ENCODE results near the gene KCNH5. TPM values are rescaled to one million over a fixed set of nuclear protein-coding genes. Genes with fewer than 3 reads are reported as not detected.

KCNH5 gene
- total and polyA plus RNA-seq, 9 of the 15 experiments (the other 6 are each of a cell fraction or from before 2014, with no cell fraction given): 1.1 to 2.4 (median 1.4) TPM

GRCh38 chr14:62674563-62675237 is 370.6 kb downstream of the KCNH5 start (continued):
- no peak for TF ChIP-seq ZNF121 (CRISPR knock-in tag; conservative IDR thresholded peaks at IDR 0.05)
- TF ChIP-seq EWSR1 (IDR thresholded peaks at IDR 0.05; ENCODE audit: borderline replicate concordance, low read depth, partially characterized antibody): no peak
- TF ChIP-seq TAL1 (IDR thresholded peaks at IDR 0.05): no peak
- TF ChIP-seq ZNF384 (IDR thresholded peaks at IDR 0.05; ENCODE audit: low read depth, low read length): no peak
- TF ChIP-seq NFATC3 (IDR thresholded peaks at IDR 0.05): no peak
- no peak for TF ChIP-seq ZNF324 (CRISPR knock-in tag; IDR thresholded peaks at IDR 0.05)
- TF ChIP-seq EP300 (IDR thresholded peaks at IDR 0.05; ENCODE audit: low read length): no peak

DNA sequence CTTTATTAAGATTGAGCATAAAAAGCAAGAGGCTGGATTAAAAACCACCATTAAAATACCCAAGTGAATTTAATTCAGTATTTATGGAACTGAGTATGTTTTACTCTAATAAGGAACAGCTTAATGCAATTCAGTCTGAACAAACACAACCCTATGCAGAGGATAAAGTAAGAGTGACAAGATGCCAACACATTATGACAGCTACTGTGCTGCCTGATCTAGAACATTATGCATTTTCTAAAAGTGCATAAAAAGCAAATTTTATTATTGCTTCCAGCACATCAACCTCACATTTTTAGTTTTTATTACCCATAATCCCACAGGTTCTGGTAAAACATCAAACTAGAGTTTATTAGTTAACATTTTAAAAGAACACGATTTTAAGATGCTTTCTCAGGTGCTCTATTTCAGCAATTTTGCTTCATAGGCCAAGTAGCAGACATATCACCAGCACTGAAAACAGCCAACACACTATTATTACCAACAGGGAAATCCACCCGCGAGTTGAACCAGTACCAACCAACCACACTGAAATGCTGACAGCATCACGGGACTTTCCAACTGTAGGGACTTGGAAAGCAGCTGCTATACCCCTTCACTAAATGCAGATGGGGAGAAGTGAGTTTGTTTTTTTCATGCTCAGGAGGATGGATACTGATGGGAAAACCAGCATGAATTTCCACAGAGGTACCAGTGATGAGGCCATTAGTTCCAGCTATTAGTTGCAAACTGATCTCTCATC is 372.1 kb downstream of the KCNH5 start:
- no peaks in the 10 kb centered on the region for H3K27me3 ChIP-seq (ENCODE audit: control insufficient read depth in 2 of 2, insufficient read depth in 2 of 2, low read length in 2 of 2)
- BruUV-seq (replicated peaks): no TSS peak
- ChIA-PET POLR2A (no interaction called here), CTCF (ENCODE audit: low intra/inter-chr PET ratio) (no interaction called here)
- no peaks in the 10 kb centered on the region for H3K79me2 ChIP-seq (ENCODE audit: control insufficient read depth, insufficient read depth, low read length)
- H3K9me1 ChIP-seq (ENCODE audit: control insufficient read depth, insufficient read depth, low read length): no peaks in the 10 kb centered on the region
- FAIRE-seq: no peak
- H3K4me3 ChIP-seq: no peak overlapping the region
- no peaks in the 10 kb centered on the region for H3K36me3 ChIP-seq (ENCODE audit: control insufficient read depth, insufficient read depth, low read length)
- H3K9ac ChIP-seq (ENCODE audit: insufficient read depth in 1 of 2, low read depth in 2 of 2, low read length in 2 of 2): no peak overlapping the region
- no peaks in the 10 kb centered on the region for H3K4me1 ChIP-seq (replicated peaks in 1 of 2; ENCODE audit: control insufficient read depth in 2 of 2, insufficient read depth in 2 of 2, low read length in 2 of 2)
- no peaks in the 10 kb centered on the region for H3K9me3 ChIP-seq (replicated peaks; ENCODE audit: control insufficient read depth, insufficient read depth, low read depth, low read length)
- H4K20me1 ChIP-seq (replicated peaks; ENCODE audit: control insufficient read depth, insufficient read depth, low read length): no peaks in the 10 kb centered on the region
- in situ Hi-C loops (cut with MboI): no loop called here
- no peak overlapping the region for H2AFZ ChIP-seq (ENCODE audit: low read depth, low read length)
- no peak overlapping the region for H3K4me2 ChIP-seq (ENCODE audit: insufficient read depth, low read length)
- no peak for DNase-seq (ENCODE audit: extremely low read depth in 1 of 4, low spot score in 3 of 4)
- TF ChIP-seq PPARD (CRISPR knock-in tag; IDR thresholded peaks at IDR 0.05): no peak
- TF ChIP-seq ARID1B (IDR thresholded peaks at IDR 0.05): no peak
- no peak for TF ChIP-seq TCFL5 (CRISPR knock-in tag; conservative IDR thresholded peaks at IDR 0.05)
- TF ChIP-seq, protein P1, sequence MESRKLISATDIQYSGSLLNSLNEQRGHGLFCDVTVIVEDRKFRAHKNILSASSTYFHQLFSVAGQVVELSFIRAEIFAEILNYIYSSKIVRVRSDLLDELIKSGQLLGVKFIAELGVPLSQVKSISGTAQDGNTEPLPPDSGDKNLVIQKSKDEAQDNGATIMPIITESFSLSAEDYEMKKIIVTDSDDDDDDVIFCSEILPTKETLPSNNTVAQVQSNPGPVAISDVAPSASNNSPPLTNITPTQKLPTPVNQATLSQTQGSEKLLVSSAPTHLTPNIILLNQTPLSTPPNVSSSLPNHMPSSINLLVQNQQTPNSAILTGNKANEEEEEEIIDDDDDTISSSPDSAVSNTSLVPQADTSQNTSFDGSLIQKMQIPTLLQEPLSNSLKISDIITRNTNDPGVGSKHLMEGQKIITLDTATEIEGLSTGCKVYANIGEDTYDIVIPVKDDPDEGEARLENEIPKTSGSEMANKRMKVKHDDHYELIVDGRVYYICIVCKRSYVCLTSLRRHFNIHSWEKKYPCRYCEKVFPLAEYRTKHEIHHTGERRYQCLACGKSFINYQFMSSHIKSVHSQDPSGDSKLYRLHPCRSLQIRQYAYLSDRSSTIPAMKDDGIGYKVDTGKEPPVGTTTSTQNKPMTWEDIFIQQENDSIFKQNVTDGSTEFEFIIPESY (CRISPR knock-in tag; IDR thresholded peaks at IDR 0.05): no peak
- no peak for TF ChIP-seq SAFB2 (IDR thresholded peaks at IDR 0.05; ENCODE audit: borderline replicate concordance, low read depth, low read length, severe bottlenecking)
- TF ChIP-seq SRF (CRISPR knock-in tag; IDR thresholded peaks at IDR 0.05): no peak
- TF ChIP-seq HIVEP1 (CRISPR knock-in tag; IDR thresholded peaks at IDR 0.05): no peak
- TF ChIP-seq ZNF23 (CRISPR knock-in tag; IDR thresholded peaks at IDR 0.05): no peak
- TF ChIP-seq, protein P2, sequence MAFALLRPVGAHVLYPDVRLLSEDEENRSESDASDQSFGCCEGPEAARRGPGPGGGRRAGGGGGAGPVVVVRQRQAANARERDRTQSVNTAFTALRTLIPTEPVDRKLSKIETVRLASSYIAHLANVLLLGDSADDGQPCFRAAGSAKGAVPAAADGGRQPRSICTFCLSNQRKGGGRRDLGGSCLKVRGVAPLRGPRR (CRISPR knock-in tag; IDR thresholded peaks at IDR 0.05): no peak
- TF ChIP-seq, protein P3, sequence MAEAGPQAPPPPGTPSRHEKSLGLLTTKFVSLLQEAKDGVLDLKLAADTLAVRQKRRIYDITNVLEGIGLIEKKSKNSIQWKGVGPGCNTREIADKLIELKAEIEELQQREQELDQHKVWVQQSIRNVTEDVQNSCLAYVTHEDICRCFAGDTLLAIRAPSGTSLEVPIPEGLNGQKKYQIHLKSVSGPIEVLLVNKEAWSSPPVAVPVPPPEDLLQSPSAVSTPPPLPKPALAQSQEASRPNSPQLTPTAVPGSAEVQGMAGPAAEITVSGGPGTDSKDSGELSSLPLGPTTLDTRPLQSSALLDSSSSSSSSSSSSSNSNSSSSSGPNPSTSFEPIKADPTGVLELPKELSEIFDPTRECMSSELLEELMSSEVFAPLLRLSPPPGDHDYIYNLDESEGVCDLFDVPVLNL (CRISPR knock-in tag; IDR thresholded peaks at IDR 0.05; ENCODE audit: low read depth): no peak
- WGBS (ENCODE audit: insufficient coverage, low coverage, missing lambda C conversion rate): 0% methylated on average over 4 of the region's 4 CpGs
- intact Hi-C loops (cut with micrococcal nuclease): no loop called here
- ATAC-seq: no peak
- H3K27ac ChIP-seq (ENCODE audit: extremely low read depth, low read depth, low read length): no peak overlapping the region
